ENCODE measurements around the gene LTBP4. TPM values are rescaled to one million over a fixed set of nuclear protein-coding genes. Genes with fewer than 3 reads are reported as not detected.
A peak's percentile ranks its signal among the peaks of the same experiment; 100 is the strongest.

The LTBP4 gene
- total RNA-seq, 2 donors from 2014 or later = 198 to 230 TPM

DNA sequence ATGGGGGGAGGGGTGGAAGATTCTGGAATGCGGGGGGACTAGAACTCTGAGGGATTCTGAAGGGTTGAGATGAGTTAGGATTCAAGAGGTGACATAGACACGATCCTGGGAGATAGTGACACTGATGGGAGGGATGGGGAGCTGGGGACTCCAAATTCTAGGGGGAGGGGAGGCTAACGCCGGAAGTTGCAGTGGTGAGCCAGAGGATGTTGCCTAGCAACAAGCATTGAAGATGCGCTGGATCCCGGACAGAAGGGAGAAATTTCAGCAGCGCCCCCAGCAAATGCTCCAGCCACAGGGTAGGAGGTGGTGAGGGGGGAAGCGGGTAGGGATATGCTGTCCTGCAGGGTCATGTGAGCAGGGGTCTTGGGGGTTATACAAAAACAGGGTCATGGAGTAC, 6.9 kb upstream of the LTBP4 start:
- DNase-seq = no peak
- Mint-ChIP-seq H3K27me3 (peaks cover 10% of the 10 kb centered on the region), H3K27ac (peak overlapping the region; percentile 70)

DNA sequence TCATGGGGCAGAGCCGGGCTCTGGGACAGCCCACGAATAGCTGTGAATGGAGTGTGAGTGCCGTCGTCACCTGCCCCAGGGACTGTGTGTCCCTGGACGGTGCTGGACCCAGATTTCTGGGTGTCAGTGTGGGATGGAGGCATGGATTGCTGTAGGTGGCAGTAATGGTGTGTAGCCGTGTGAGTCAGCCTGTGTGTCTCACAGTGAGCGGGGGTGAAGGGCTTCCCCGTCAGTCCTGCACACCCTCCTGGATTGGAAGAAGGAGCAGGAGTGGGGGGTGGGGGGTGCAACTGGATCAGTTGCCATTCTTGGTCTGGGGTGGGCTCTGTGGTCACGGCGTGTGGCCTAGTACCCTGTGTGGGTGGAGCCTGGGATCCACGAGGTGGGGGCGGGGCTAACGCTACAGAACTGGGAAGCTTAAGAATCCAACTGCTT, 6.5 kb upstream of the LTBP4 start:
- DNase-seq = no peak

More for the DNA sequence above, 6.9 kb upstream of the LTBP4 start:
- no peak for ATAC-seq
- H3K9me3 ChIP-seq (ENCODE audit: control insufficient read depth, low read length, poor library complexity, severe bottlenecking) = no peaks in the 10 kb centered on the region
- Mint-ChIP-seq H3K4me1 (peaks cover 21% of the 10 kb centered on the region), H3K4me3 (no peak overlapping the region), H3K36me3 (ENCODE audit: low read depth) (peaks cover 4% of the 10 kb centered on the region)

DNA sequence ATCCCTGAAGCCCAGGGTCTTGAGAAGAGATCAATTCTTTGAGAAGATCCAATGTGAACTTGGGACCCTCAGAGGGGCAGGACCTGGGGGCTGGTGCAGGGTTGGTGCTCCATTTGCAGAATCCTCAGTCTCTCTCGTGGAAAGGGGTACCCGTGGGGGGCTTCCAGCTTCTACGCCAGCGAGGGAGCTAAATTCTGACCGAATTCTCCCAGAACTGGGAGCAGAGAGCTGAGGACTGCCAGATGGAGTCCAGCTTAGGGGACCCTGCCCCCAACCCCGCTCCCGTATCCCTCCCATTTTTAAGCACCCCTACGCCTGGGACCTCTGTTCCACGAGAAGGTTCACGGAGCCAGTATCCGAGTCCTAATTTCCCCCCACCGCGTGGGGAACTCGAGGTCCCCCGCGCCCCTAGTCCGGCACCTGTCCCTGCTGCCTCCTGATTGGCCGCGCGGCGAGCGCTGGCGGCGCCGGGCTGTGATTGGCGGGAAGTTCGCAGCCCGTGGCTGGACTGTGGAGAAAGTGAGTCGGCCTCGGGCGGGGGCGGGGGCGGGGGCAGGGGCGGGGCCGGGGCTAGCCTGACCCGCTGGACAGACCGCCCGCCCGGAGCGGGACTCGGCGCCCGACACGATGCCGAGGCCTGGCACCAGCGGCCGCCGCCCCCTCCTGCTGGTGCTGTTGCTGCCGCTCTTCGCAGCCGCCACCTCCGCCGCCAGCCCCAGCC, 4.4 kb upstream of the LTBP4 start:
- DNase-seq = no peak
- Mint-ChIP-seq H3K4me1 (peaks cover 33% of the 10 kb centered on the region), H3K4me3 (no peak overlapping the region), H3K27me3 (peaks cover 26% of the 10 kb centered on the region), H3K27ac (no peak overlapping the region), H3K36me3 (ENCODE audit: low read depth) (peaks cover 8% of the 10 kb centered on the region)
- no peak for ATAC-seq
- no peaks in the 10 kb centered on the region for H3K9me3 ChIP-seq (ENCODE audit: control insufficient read depth, low read length, poor library complexity, severe bottlenecking)

More for the DNA sequence above, 6.5 kb upstream of the LTBP4 start:
- Mint-ChIP-seq H3K36me3 (ENCODE audit: low read depth) (peaks cover 6% of the 10 kb centered on the region), H3K27ac (peak overlapping the region; percentile 70), H3K4me3 (no peak overlapping the region), H3K4me1 (peaks cover 23% of the 10 kb centered on the region), H3K27me3 (peaks cover 14% of the 10 kb centered on the region)
- no peak for ATAC-seq
- H3K9me3 ChIP-seq (ENCODE audit: control insufficient read depth, low read length, poor library complexity, severe bottlenecking) = no peaks in the 10 kb centered on the region

DNA sequence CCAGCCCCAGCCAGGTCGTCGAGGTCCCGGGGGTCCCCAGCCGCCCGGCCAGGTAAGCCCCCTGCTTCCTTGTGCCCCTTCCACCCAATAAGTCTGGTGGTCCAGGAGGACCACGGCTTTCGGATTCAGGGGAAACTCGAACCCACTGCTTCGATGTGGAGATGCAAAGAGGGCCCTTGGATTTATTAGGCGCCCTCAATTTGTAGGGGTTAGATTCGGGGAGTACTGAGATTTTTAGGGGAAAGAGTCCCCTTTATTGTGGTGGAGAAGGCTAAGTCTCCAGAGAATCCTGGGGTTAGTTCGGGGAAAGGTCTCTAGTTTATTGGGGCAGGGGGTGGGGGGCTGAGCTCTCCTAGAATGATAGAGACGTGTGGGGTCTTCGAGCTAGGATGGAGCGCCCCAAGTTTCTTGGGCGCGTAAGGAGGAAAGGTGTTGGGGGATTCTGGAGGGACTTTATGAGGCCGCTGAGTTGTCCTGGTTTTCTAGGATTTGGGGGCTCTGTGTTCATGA, 3.8 kb upstream of the LTBP4 start:
- DNase-seq (no peak), ATAC-seq (no peak)
- Mint-ChIP-seq H3K27ac (no peak overlapping the region), H3K4me1 (peaks cover 38% of the 10 kb centered on the region), H3K27me3 (peaks cover 29% of the 10 kb centered on the region), H3K36me3 (ENCODE audit: low read depth) (peaks cover 8% of the 10 kb centered on the region), H3K4me3 (peak overlapping the region; percentile 79)
- H3K9me3 ChIP-seq (ENCODE audit: control insufficient read depth, low read length, poor library complexity, severe bottlenecking) = no peaks in the 10 kb centered on the region

DNA sequence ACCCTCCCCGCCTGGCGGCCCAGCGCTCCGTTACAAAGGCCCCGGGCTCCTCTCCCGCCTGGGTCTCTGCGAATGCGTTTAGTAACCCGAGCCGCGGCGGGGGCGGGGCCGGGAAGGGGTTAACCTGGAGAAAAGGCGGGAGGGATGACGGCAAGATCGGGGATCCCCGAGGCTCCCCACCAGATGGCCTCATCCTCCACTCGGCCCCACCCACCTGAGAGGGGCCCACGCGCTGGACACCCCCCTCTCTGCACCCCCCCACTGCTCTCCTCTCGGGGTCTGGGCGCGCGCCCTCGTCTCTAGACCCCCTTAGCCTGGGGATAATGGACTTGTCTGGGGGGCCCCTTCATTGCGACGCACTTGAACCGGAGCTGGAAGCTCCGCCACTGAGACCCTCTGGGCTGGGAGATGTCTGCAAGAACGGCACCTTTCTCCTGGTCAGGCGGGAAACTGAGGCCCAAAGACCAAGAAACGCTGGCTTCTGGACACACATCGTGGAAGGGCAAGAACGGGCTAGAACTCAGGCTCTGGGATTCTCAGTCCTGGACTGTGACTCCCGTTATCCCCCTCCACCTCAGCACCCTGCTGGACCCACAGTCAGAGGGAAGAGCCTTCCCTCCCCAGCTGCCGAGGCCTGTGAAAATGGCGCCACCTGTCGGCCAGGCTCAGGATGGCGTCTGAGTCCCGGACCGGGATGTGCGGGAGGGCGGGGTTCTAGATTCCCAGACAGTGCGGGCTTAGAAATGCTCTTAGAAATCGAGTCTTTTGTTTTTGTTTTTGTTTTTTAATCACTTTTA, 2.9 kb upstream of the LTBP4 start:
- DNase-seq (peak; percentile 74 to 86 (median 74)), ATAC-seq (peak; percentile 69)
- Mint-ChIP-seq H3K4me1 (peaks cover 40% of the 10 kb centered on the region), H3K36me3 (ENCODE audit: low read depth) (peaks cover 8% of the 10 kb centered on the region), H3K27me3 (peaks cover 29% of the 10 kb centered on the region), H3K4me3 (peak overlapping the region; percentile 25), H3K27ac (peak overlapping the region; percentile 47)
- no peaks in the 10 kb centered on the region for H3K9me3 ChIP-seq (ENCODE audit: control insufficient read depth, low read length, poor library complexity, severe bottlenecking)

DNA sequence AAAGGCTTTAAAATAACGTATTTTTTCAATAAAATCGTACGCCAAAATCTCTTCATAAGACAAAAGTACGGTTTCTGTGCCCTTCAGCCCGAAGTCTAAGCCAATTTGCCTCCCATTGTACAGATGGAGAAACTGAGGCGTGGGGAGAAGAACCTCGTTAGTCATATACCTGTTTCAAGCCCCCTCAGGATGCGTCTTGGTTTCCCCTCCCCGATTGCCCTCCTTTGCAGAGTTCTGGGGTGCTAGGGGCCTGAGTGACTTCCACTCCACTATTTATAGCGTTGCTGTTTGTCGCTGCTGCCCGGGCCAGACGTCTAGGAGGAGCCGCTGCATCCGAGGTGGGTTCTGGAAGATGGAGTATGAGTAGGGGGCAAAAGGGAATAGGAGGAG, 2.3 kb upstream of the LTBP4 start:
- ATAC-seq (no peak), DNase-seq (no peak)
- peaks cover 46% of the 10 kb centered on the region for H3K4me1 Mint-ChIP-seq
- no peaks in the 10 kb centered on the region for H3K9me3 ChIP-seq (ENCODE audit: control insufficient read depth, low read length, poor library complexity, severe bottlenecking)
- H3K27ac Mint-ChIP-seq = peak overlapping the region; percentile 47
- H3K4me3 Mint-ChIP-seq = no peak overlapping the region
- H3K36me3 Mint-ChIP-seq (ENCODE audit: low read depth) = peaks cover 8% of the 10 kb centered on the region
- peaks cover 29% of the 10 kb centered on the region for H3K27me3 Mint-ChIP-seq

DNA sequence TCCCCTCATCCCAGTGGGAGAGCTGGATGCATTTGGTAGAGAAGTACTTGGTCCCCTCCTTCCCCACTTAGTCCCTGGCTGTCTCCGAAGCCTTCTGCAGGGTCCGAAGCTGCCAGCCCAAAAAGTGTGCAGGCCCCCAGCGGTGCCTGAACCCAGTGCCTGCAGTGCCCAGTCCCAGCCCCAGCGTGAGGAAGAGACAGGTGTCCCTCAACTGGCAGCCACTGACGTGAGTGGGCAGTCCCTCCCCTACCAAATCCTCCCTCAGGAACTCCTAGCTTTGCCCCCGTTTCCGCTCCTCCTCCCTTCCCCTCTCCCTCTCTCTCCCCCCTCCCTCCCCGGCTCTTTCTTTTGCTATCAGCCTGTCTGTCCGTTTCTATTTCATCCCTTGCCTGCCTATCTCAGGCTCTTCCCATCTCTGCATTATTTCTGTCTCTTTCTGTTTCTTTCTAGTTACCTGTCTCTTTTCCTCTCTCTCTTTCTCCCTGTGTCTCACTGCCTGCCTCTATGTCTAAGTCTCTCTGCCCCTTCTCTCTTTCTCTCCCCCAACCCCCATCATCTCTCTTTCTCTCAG, 1.8 kb upstream of the LTBP4 start:
- peak in 1 of 3 donors; percentile 29 for DNase-seq
- H3K27ac Mint-ChIP-seq = peak overlapping the region; percentile 47
- H3K4me3 Mint-ChIP-seq = peak overlapping the region; percentile 90
- H3K4me1 Mint-ChIP-seq = peaks cover 46% of the 10 kb centered on the region
- peaks cover 29% of the 10 kb centered on the region for H3K27me3 Mint-ChIP-seq
- H3K36me3 Mint-ChIP-seq (ENCODE audit: low read depth) = peaks cover 8% of the 10 kb centered on the region
- H3K9me3 ChIP-seq (ENCODE audit: control insufficient read depth, low read length, poor library complexity, severe bottlenecking) = no peaks in the 10 kb centered on the region
- ATAC-seq = no peak

DNA sequence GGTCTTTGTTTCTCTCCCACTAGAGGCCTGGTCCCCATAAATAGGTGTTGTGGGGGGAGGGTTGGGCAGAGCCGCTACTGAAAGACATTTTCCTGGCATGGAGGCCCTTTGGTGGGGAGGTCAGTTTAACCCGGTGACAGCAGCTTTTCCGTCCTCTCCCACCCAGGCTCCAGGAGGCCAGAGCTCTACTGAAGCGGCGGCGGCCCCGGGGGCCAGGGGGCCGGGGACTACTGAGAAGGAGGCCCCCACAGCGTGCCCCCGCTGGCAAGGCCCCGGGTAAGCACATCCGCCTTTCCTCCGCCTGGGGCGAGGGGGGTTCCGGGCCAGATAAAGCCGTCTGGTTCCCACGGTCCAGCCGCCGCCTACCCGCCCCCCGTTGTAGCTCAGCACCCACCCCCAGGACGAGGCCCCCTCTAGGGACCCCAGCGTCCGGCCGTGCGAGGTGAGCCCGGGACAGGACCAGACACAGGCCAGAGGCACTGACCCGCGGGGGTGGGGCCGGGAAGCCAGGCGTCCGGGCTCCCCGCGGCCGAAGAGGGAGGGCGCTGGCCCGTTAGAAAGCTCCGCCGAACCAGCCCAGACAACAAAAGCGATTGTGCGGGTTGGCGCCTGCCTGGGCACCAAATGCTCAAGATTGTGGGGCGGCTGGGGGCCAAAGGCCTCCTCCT, 1.1 kb upstream of the LTBP4 start:
- H3K9me3 ChIP-seq (ENCODE audit: control insufficient read depth, low read length, poor library complexity, severe bottlenecking) = no peaks in the 10 kb centered on the region
- Mint-ChIP-seq H3K36me3 (ENCODE audit: low read depth) (peaks cover 8% of the 10 kb centered on the region), H3K4me3 (peak overlapping the region; percentile 90), H3K27me3 (peaks cover 29% of the 10 kb centered on the region), H3K27ac (peak overlapping the region; percentile 47), H3K4me1 (peaks cover 43% of the 10 kb centered on the region)
- ATAC-seq (no peak), DNase-seq (no peak)

DNA sequence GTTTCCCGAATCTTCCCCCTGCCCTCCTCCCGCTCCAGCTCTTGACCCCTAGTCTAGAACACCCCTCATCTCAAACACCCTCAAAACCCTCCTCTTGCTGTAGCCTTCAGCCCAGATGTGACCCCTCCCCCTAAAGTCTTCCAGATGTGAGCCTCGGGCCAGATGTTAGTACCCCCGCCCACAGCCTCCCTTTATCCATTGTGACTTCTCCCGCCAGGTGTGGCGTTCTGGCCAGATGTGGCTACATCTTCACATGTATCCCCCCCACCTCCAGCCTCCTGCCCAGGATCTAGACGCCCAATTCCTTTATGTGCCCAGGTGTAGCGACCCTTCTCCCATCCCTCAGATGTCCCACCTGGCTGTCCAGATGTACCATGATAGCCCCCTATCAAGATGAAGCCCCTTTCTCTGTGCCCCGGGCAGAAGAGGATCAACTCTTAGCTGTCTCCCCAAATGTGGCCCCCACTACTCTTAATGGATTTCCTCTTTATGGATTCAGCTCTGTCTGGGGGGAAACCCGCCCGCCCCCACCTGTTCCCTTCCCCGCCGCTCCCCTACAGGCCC, 517 bp upstream of the LTBP4 start:
- no peaks in the 10 kb centered on the region for H3K9me3 ChIP-seq (ENCODE audit: control insufficient read depth, low read length, poor library complexity, severe bottlenecking)
- DNase-seq (no peak), ATAC-seq (no peak)
- Mint-ChIP-seq H3K27ac (peak overlapping the region; percentile 27), H3K36me3 (ENCODE audit: low read depth) (peaks cover 8% of the 10 kb centered on the region), H3K4me1 (peaks cover 47% of the 10 kb centered on the region), H3K4me3 (peak overlapping the region; percentile 77), H3K27me3 (peaks cover 29% of the 10 kb centered on the region)

DNA sequence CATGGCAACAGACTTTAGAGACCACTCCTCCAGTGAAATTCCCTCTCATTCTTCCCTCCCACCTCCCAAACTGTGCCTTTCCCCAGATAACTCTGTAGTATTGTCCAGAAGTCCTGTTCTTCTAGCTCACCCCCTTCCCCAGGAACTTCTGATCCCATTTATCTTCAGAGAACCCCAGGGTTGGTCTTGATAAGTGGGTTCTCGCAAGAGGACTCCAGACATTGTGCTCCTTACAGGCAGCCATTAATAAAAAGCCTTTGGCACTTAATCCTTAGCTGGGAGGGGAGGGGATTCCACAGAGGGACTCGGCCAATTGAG, 1.9 kb downstream of the LTBP4 start:
- H3K27ac Mint-ChIP-seq = peak overlapping the region; percentile 90
- ATAC-seq = no peak
- peak overlapping the region; percentile 91 for H3K4me3 Mint-ChIP-seq
- H3K27me3 Mint-ChIP-seq = peaks cover 23% of the 10 kb centered on the region
- H3K4me1 Mint-ChIP-seq = peaks cover 51% of the 10 kb centered on the region
- no peak for DNase-seq
- peaks cover 4% of the 10 kb centered on the region for H3K36me3 Mint-ChIP-seq (ENCODE audit: low read depth)
- H3K9me3 ChIP-seq (ENCODE audit: control insufficient read depth, low read length, poor library complexity, severe bottlenecking) = no peaks in the 10 kb centered on the region

DNA sequence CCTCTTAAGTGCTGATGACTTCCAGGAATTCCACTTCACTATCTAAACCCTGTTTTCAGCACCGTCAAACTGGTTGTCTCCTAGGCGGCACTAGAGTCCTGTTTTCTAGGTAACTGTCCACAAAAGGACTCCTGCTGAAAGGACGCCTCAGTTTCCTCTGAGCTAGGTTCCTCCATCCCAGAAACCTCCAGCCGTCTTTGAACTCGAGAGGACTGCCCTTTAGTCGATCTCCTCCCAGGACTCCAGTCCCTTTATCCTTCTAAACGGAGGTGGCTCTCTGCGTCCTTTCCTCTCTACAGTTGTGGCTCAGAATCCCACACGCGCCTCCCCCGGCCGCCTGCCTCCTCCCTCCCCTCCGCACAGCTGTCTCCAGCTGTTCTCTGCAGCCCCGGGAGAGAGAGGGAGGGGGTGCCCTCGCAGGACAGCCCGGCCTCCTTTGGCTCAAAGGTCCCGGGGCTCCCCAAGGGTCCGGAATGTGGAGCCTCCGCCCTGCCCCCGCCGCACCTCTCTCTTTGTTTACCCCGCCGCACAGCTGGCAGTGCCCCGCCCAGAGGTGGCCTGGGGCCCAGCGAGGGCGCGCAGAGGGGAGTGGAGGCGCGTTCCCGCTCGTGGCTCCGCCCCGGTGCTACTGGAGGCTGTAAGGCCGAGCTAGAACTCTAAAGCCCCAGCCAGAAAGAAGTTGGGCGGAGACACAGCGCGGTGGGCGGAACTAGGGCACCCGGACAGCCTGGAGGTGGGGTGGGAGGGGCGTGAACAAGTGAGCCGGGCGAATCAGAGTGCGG, 2.4 kb downstream of the LTBP4 start:
- Mint-ChIP-seq H3K27me3 (peaks cover 23% of the 10 kb centered on the region), H3K27ac (peak overlapping the region; percentile 90), H3K4me3 (peak overlapping the region; percentile 91), H3K36me3 (ENCODE audit: low read depth) (peaks cover 4% of the 10 kb centered on the region), H3K4me1 (peaks cover 53% of the 10 kb centered on the region)
- ATAC-seq (peak; percentile 77), DNase-seq (peak; percentile 94 to 98 (median 96))
- H3K9me3 ChIP-seq (ENCODE audit: control insufficient read depth, low read length, poor library complexity, severe bottlenecking) = no peaks in the 10 kb centered on the region

DNA sequence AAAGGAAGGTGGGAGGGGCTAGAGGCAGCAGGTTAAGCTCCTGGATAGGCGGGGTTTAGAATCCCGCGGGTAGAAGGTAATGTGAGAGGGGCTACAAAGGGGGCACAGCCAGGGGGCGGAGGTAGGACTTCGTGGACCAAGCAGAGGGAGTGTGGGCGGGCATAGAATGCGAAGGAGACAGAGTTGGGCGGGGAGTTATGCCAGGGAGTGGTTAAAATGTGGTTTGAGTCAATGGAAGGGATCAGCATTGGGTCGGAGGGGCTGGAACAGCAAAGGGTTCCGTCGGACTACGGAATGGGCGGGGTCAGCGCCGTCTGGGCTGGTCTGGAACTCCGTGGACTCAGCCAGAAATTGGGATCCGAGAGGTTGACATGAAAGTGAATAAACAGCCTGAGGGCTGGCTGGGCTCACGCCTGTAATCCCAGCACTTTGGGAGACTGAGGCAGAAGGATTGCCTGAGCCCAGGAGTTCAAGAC, 3.0 kb downstream of the LTBP4 start:
- ATAC-seq (no peak), DNase-seq (no peak)
- H3K4me1 Mint-ChIP-seq = peaks cover 55% of the 10 kb centered on the region
- H3K4me3 Mint-ChIP-seq = peak overlapping the region; percentile 91
- no peaks in the 10 kb centered on the region for H3K9me3 ChIP-seq (ENCODE audit: control insufficient read depth, low read length, poor library complexity, severe bottlenecking)
- H3K27ac Mint-ChIP-seq = peak overlapping the region; percentile 90
- H3K36me3 Mint-ChIP-seq (ENCODE audit: low read depth) = peaks cover 4% of the 10 kb centered on the region
- peaks cover 20% of the 10 kb centered on the region for H3K27me3 Mint-ChIP-seq

Data from T-helper 17 cell (primary cell).